Panc1 (cell line): Measurements from ENCODE around the gene KLHL26. TPM values are rescaled to one million over a fixed set of nuclear protein-coding genes. Genes with fewer than 3 reads are reported as not detected.
A peak's percentile ranks its signal among the peaks of the same experiment; 100 is the strongest.

Source experiments
- ATAC-seq: fragments of 200-7000 bp; cut with Tn5 transposase; 2 replicates; pipeline ENCODE4 v1.9.1; 2020; ENCODE audit warnings: mild to moderate bottlenecking, moderate library complexity
- BruUV-seq: library from RNA; stranded (reverse); fragments of 400-500 nt; replicated peaks from 2 replicates; lab custom pipeline; 2021; lab: Mats Ljungman, UMichigan
- CTCF ChIA-PET: fragments of 300-600 bp; sonication (Branson Sonifier 250); formaldehyde crosslinking; loops from one replicate; lab custom pipeline; 2022; ENCODE audit warnings: antibody characterized with exemption; lab: Charles Lee
- POLR2A ChIA-PET: fragments of 300-600 bp; sonication (Branson Sonifier 250); formaldehyde crosslinking; loops from one replicate; lab custom pipeline; 2022; ENCODE audit warnings: antibody characterized with exemption; lab: Charles Lee
- DNase-seq: peaks from one replicate; pipeline ENCODE4 v3.0.0-alpha.2; 2010; ENCODE audit warnings: low read depth, low spot score
- H3K27ac ChIP-seq: 2 replicates; pipeline ENCODE4 v1.5.1; 2011; ENCODE audit warnings: mild to moderate bottlenecking, low read length, inconsistent platforms
- H3K27me3 ChIP-seq: fragments of 200-500 bp; sonication (Bioruptor generic); 2 replicates; pipeline ENCODE4 v1.6.0; 2014; ENCODE audit warnings: low read length, inconsistent platforms; ENCODE audit not compliant: control insufficient read depth, insufficient read depth
- H3K36me3 ChIP-seq: fragments of 200-500 bp; sonication (Bioruptor generic); 2 replicates; pipeline ENCODE4 v1.5.1; 2014; ENCODE audit warnings: inconsistent platforms, mild to moderate bottlenecking, low read length, moderate library complexity; ENCODE audit not compliant: control insufficient read depth, insufficient read depth
- H3K4me1 ChIP-seq: 2 replicates; pipeline ENCODE4 v1.5.1; 2011; ENCODE audit warnings: inconsistent platforms, mild to moderate bottlenecking, low read length, moderate library complexity; ENCODE audit not compliant: control insufficient read depth, insufficient read depth
- H3K4me3 ChIP-seq, 2 experiments: 2 replicates each; pipeline ENCODE4 v1.5.1; 2011 to 2012; ENCODE audit warnings: low read depth in 2 of 2, low read length in 2 of 2, mild to moderate bottlenecking in 2 of 2, inconsistent platforms in 1 of 2, moderate library complexity in 1 of 2
- H3K9me3 ChIP-seq: fragments of 200-500 bp; sonication (Bioruptor generic); 2 replicates; pipeline ENCODE4 v1.5.1; 2014; ENCODE audit warnings: low read depth, mild to moderate bottlenecking, inconsistent platforms, low read length, moderate library complexity; ENCODE audit not compliant: control insufficient read depth, insufficient read depth
- CTCF ChIP-seq: fragments of 450-650 bp; IDR thresholded peaks from 2 replicates; pipeline ENCODE4 v1.5.1; 2017; ENCODE audit warnings: mild to moderate bottlenecking
- POLR2AphosphoS5 ChIP-seq: IDR thresholded peaks from 2 replicates; pipeline ENCODE4 v1.6.1; 2012; ENCODE audit warnings: mild to moderate bottlenecking, low read depth, low read length, moderate library complexity
- REST ChIP-seq, 2 experiments: IDR thresholded peaks; 2 replicates each; pipeline ENCODE4 v1.6.1; 2011 to 2012; ENCODE audit warnings: low read depth in 2 of 2, control low read depth in 1 of 2, low read length in 1 of 2, mild to moderate bottlenecking in 1 of 2, moderate library complexity in 1 of 2; ENCODE audit not compliant: insufficient read depth in 1 of 2
- SIN3A ChIP-seq: IDR thresholded peaks from 2 replicates; pipeline ENCODE4 v1.6.1; 2012; ENCODE audit warnings: low read depth, mild to moderate bottlenecking, low read length, moderate library complexity, borderline replicate concordance; ENCODE audit not compliant: insufficient read depth
- TCF7L2 ChIP-seq: IDR thresholded peaks from 2 replicates; pipeline ENCODE4 v1.6.1; 2011; ENCODE audit warnings: mild to moderate bottlenecking, low read depth, low read length, inconsistent platforms
- in situ Hi-C: cut with HindIII; loops from 2 replicates; pipeline ENCODE4 v1.10.0; 2016; ENCODE audit warnings: low sequenced_read_pairs, low pct_unique_long_range_greater_than_20kb
- intact Hi-C: fragments of 100-400 bp; cut with micrococcal nuclease; formaldehyde crosslinking; loops from one replicate; pipeline ENCODE4 v1.10.0; 2022; ENCODE audit not compliant: unreplicated experiment
- total RNA-seq: library from RNA; stranded (reverse); gene quantifications from one replicate; pipeline ENCODE4 v1.2.1, GENCODE V29; 2021; ENCODE audit not compliant: unreplicated experiment

KLHL26 gene
- total RNA-seq, 1 experiment from 2014 or later, result 4.4 TPM

GRCh38 chr19:18672044-18672451 is 35.2 kb downstream of the KLHL26 start:
- no peak for DNase-seq
- intact Hi-C loops, result loop anchor here (10.0 kb wide), 1 partner anchor 77 kb away; no protein-coding TSS in a partner anchor
- in situ Hi-C loops, result no loop called here
- CTCF ChIA-PET, result interaction anchor here (0.6 kb wide), 1 partner anchor 78 kb away, joined by 4 read pairs; no protein-coding TSS in a partner anchor
- BruUV-seq, result no TSS peak
- no peaks in the 10 kb centered on the region for H3K36me3 ChIP-seq
- no peaks in the 10 kb centered on the region for H3K27me3 ChIP-seq
- ATAC-seq, result peak; percentile 27; the same call in 1 of the 2 replicates
- TF ChIP-seq CTCF (no peak), SIN3A (no peak), TCF7L2 (no peak), REST (IDR thresholded peaks at IDR 0.05; ENCODE audit: insufficient read depth in 1 of 2, low read depth in 2 of 2, low read length in 1 of 2) (no peak), POLR2AphosphoS5 (no peak)
- no peak overlapping the region for H3K4me3 ChIP-seq
- no peaks in the 10 kb centered on the region for H3K4me1 ChIP-seq
- no peaks in the 10 kb centered on the region for H3K9me3 ChIP-seq
- H3K27ac ChIP-seq, result no peak overlapping the region
- POLR2A ChIA-PET, result no interaction called here

- peak; percentile 73 for ATAC-seq
- in situ Hi-C loops, result no loop called here
Observed at GRCh38 chr19:18672606-18673337, 35.9 kb downstream of the KLHL26 start.

More at GRCh38 chr19:18672606-18673337, 35.9 kb downstream of the KLHL26 start:
- no peak overlapping the region for H3K4me3 ChIP-seq
- H3K36me3 ChIP-seq, result no peaks in the 10 kb centered on the region
- peaks cover 2% of the 10 kb centered on the region; the same call in 1 of the 2 replicates for H3K4me1 ChIP-seq
- intact Hi-C loops, result loop anchor here (10.0 kb wide), 1 partner anchor 78 kb away; no protein-coding TSS in a partner anchor
- no peak overlapping the region for H3K27ac ChIP-seq
- DNase-seq, result no peak
- no peaks in the 10 kb centered on the region for H3K9me3 ChIP-seq
- ChIA-PET POLR2A (no interaction called here), CTCF (interaction anchor here (0.6 to 1.0 kb wide), 4 partner anchors 8 to 72 kb away, joined by 4 to 8 read pairs (median 6); no protein-coding TSS in a partner anchor)
- no peaks in the 10 kb centered on the region for H3K27me3 ChIP-seq
- BruUV-seq, result no TSS peak
- TF ChIP-seq TCF7L2 (no peak), REST (IDR thresholded peaks at IDR 0.05; ENCODE audit: insufficient read depth in 1 of 2, low read depth in 2 of 2, low read length in 1 of 2) (no peak), POLR2AphosphoS5 (no peak), SIN3A (no peak), CTCF (no peak; the same call in 1 of the 2 replicates)
